ENCODE results near the gene MSH3. TPM values are rescaled to one million over a fixed set of nuclear protein-coding genes. Genes with fewer than 3 reads are reported as not detected.

The MSH3 gene
- total RNA-seq, 1 donor from 2014 or later, result 15.4 TPM

DNA sequence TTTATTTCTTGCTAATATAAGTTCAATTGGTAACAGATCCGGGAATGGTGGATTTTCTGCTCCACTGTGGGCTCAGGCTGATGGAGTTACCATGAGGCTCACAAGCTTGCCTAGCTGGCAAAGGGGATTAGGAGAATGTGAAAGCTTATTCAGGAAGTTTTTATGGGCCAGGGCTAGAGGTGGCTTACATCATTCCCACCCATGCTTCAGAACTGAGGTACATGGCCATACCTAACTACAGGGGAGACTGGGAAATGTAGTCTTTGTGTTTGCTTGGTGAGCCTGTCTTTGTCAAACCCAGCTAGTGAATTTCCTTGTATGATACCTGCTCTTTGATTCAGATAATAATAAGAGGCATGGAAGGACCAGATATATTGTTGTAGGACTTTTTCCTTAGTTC is 106.2 kb downstream of the MSH3 start:
- no peak overlapping the region for H3K4me3 ChIP-seq (ENCODE audit: insufficient read depth, low read depth, low read length)
- Mint-ChIP-seq H3K27me3 (ENCODE audit: low read depth, unreplicated experiment) (no peaks in the 10 kb centered on the region), H3K27ac (ENCODE audit: unreplicated experiment) (no peak overlapping the region), H3K4me1 (ENCODE audit: low read depth, unreplicated experiment) (peaks cover 16% of the 10 kb centered on the region), H3K4me3 (ENCODE audit: unreplicated experiment) (no peak overlapping the region), H3K36me3 (ENCODE audit: low read depth, unreplicated experiment) (peaks cover 4% of the 10 kb centered on the region), H3K9me3 (ENCODE audit: unreplicated experiment) (no peaks in the 10 kb centered on the region)
- H3K4me2 ChIP-seq (ENCODE audit: low read length), result no peak overlapping the region
- no peak for DNase-seq (ENCODE audit: low read depth)
- no peak overlapping the region for H2AFZ ChIP-seq (ENCODE audit: low read depth, low read length)
- no peaks in the 10 kb centered on the region for H3K27me3 ChIP-seq (ENCODE audit: insufficient read depth, low read length)
- H3K36me3 ChIP-seq (ENCODE audit: insufficient read depth, low read length), result no peaks in the 10 kb centered on the region
- H3K9ac ChIP-seq (ENCODE audit: low read length), result no peak overlapping the region
- TF ChIP-seq EZH2 (IDR thresholded peaks at IDR 0.05; ENCODE audit: insufficient read depth, low read length), result no peak
- no peaks in the 10 kb centered on the region for H4K20me1 ChIP-seq (ENCODE audit: insufficient read depth, low read length)
- H3K27ac ChIP-seq (ENCODE audit: low read depth, low read length), result no peak overlapping the region
- H3K4me1 ChIP-seq (ENCODE audit: insufficient read depth, low read length), result no peaks in the 10 kb centered on the region
- FAIRE-seq, result no peak
- no peaks in the 10 kb centered on the region for H3K9me3 ChIP-seq (ENCODE audit: insufficient read depth, low read depth, low read length)
- H3K79me2 ChIP-seq (ENCODE audit: insufficient read depth, low read length), result no peaks in the 10 kb centered on the region

DNA sequence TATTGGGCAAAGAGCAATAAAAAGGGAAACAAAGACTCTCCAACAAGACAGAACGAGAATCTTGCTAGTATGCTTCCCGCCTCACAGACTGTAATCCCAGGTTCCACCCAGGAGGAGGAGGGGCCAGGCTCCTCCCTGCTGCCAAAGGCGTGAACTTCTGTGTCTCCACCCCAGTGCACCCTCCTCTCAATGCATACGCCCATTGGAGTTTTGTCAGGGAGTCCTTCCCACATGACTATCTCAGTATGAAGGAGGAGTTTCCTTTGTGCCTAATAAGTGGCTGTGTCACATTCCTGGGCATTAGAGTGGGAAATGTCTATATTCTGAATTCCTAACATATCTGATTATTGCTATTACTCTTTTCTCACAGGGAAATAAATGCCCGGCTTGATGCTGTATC is 106.7 kb downstream of the MSH3 start:
- TF ChIP-seq EZH2 (IDR thresholded peaks at IDR 0.05; ENCODE audit: insufficient read depth, low read length), result no peak
- TF ChIP-seq, protein P1, sequence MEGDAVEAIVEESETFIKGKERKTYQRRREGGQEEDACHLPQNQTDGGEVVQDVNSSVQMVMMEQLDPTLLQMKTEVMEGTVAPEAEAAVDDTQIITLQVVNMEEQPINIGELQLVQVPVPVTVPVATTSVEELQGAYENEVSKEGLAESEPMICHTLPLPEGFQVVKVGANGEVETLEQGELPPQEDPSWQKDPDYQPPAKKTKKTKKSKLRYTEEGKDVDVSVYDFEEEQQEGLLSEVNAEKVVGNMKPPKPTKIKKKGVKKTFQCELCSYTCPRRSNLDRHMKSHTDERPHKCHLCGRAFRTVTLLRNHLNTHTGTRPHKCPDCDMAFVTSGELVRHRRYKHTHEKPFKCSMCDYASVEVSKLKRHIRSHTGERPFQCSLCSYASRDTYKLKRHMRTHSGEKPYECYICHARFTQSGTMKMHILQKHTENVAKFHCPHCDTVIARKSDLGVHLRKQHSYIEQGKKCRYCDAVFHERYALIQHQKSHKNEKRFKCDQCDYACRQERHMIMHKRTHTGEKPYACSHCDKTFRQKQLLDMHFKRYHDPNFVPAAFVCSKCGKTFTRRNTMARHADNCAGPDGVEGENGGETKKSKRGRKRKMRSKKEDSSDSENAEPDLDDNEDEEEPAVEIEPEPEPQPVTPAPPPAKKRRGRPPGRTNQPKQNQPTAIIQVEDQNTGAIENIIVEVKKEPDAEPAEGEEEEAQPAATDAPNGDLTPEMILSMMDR (IDR thresholded peaks at IDR 0.05; ENCODE audit: insufficient read depth, low read depth, low read length), result no peak
- FAIRE-seq (no peak), DNase-seq (ENCODE audit: low read depth) (no peak)
- Histone ChIP-seq H3K9ac (ENCODE audit: low read length) (no peak overlapping the region), H3K4me1 (ENCODE audit: insufficient read depth, low read length) (no peaks in the 10 kb centered on the region), H3K79me2 (ENCODE audit: insufficient read depth, low read length) (no peaks in the 10 kb centered on the region), H3K27ac (ENCODE audit: low read depth, low read length) (no peak overlapping the region), H3K4me2 (ENCODE audit: low read length) (no peak overlapping the region), H4K20me1 (ENCODE audit: insufficient read depth, low read length) (no peaks in the 10 kb centered on the region), H3K4me3 (ENCODE audit: insufficient read depth, low read depth, low read length) (no peak overlapping the region), H2AFZ (ENCODE audit: low read depth, low read length) (no peak overlapping the region), H3K9me3 (ENCODE audit: insufficient read depth, low read depth, low read length) (no peaks in the 10 kb centered on the region), H3K27me3 (ENCODE audit: insufficient read depth, low read length) (no peaks in the 10 kb centered on the region), H3K36me3 (ENCODE audit: insufficient read depth, low read length) (no peaks in the 10 kb centered on the region)
- H3K36me3 Mint-ChIP-seq (ENCODE audit: low read depth, unreplicated experiment), result peaks cover 4% of the 10 kb centered on the region
- no peaks in the 10 kb centered on the region for H3K9me3 Mint-ChIP-seq (ENCODE audit: unreplicated experiment)
- H3K4me3 Mint-ChIP-seq (ENCODE audit: unreplicated experiment), result no peak overlapping the region
- H3K4me1 Mint-ChIP-seq (ENCODE audit: low read depth, unreplicated experiment), result peaks cover 11% of the 10 kb centered on the region
- H3K27ac Mint-ChIP-seq (ENCODE audit: unreplicated experiment), result no peak overlapping the region
- no peaks in the 10 kb centered on the region for H3K27me3 Mint-ChIP-seq (ENCODE audit: low read depth, unreplicated experiment)

DNA sequence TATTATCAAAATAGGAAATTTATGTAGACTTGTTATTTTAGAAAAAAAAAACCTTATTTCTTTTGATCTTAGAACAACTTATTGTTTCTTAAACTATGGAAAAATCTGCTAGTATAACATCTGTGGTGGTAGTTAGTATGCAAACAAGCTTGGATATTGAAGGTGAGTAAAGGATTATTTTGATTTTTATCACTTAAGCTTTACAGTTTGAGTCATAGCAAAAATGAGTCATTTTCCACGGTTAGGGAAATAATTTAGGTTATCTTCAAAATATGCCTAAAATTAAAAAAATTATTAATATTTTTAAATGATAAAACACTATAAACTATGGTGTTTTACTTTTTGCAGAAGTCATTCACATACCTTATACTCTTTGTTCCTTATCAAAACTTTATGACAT is 107.5 kb downstream of the MSH3 start:
- DNase-seq (ENCODE audit: low read depth), result peak; percentile 18
- FAIRE-seq, result no peak
- H3K27ac Mint-ChIP-seq (ENCODE audit: unreplicated experiment), result no peak overlapping the region

More for the DNA sequence above, 107.5 kb downstream of the MSH3 start:
- Histone ChIP-seq H3K27me3 (ENCODE audit: insufficient read depth, low read length) (no peaks in the 10 kb centered on the region), H3K4me3 (ENCODE audit: insufficient read depth, low read depth, low read length) (no peak overlapping the region), H3K4me2 (ENCODE audit: low read length) (no peak overlapping the region), H4K20me1 (ENCODE audit: insufficient read depth, low read length) (no peaks in the 10 kb centered on the region), H3K79me2 (ENCODE audit: insufficient read depth, low read length) (no peaks in the 10 kb centered on the region), H2AFZ (ENCODE audit: low read depth, low read length) (no peak overlapping the region), H3K27ac (ENCODE audit: low read depth, low read length) (no peak overlapping the region), H3K4me1 (ENCODE audit: insufficient read depth, low read length) (no peaks in the 10 kb centered on the region), H3K36me3 (ENCODE audit: insufficient read depth, low read length) (no peaks in the 10 kb centered on the region), H3K9me3 (ENCODE audit: insufficient read depth, low read depth, low read length) (no peaks in the 10 kb centered on the region), H3K9ac (ENCODE audit: low read length) (no peak overlapping the region)
- TF ChIP-seq, protein P1 (IDR thresholded peaks at IDR 0.05; ENCODE audit: insufficient read depth, low read depth, low read length), result no peak
- TF ChIP-seq EZH2 (IDR thresholded peaks at IDR 0.05; ENCODE audit: insufficient read depth, low read length), result no peak
- Mint-ChIP-seq H3K9me3 (ENCODE audit: unreplicated experiment) (no peaks in the 10 kb centered on the region), H3K4me1 (ENCODE audit: low read depth, unreplicated experiment) (peaks cover 11% of the 10 kb centered on the region), H3K36me3 (ENCODE audit: low read depth, unreplicated experiment) (peaks cover 4% of the 10 kb centered on the region), H3K27me3 (ENCODE audit: low read depth, unreplicated experiment) (no peaks in the 10 kb centered on the region), H3K4me3 (ENCODE audit: unreplicated experiment) (no peak overlapping the region)
